IPS-15b (cell line): ENCODE measurements around the gene SMCR8.
"Not testable (repeated sequence)": the region's sequence is repeated elsewhere in the genome, so short reads cannot be mapped to it uniquely, and the experiment has no call there.

Experiments
- H3K27me3 ChIP-seq: one replicate; pipeline ENCODE4 v1.6.1; 2013; ENCODE audit warnings: low read length; ENCODE audit not compliant: control insufficient read depth, insufficient read depth
- H3K36me3 ChIP-seq: one replicate; pipeline ENCODE4 v1.6.1; 2013; ENCODE audit warnings: low read length; ENCODE audit not compliant: control insufficient read depth, insufficient read depth
- H3K4me1 ChIP-seq: one replicate; pipeline ENCODE4 v1.6.1; 2013; ENCODE audit warnings: mild to moderate bottlenecking, low read length; ENCODE audit not compliant: control insufficient read depth, insufficient read depth
- H3K4me3 ChIP-seq: one replicate; pipeline ENCODE4 v1.5.1; 2013; ENCODE audit warnings: low read depth, low read length
- H3K9ac ChIP-seq: one replicate; pipeline ENCODE4 v1.6.1; 2013; ENCODE audit warnings: low read depth, mild to moderate bottlenecking, low read length
- H3K9me3 ChIP-seq: one replicate; pipeline ENCODE4 v1.6.1; 2013; ENCODE audit warnings: mild to moderate bottlenecking, low read length; ENCODE audit not compliant: control insufficient read depth, insufficient read depth

SMCR8 gene

GRCh38 chr17:18291718-18292540 is 23.2 kb upstream of the SMCR8 start:
- Histone ChIP-seq H3K4me1 (no peaks in the 10 kb centered on the region), H3K4me3 (no peak overlapping the region), H3K9ac (no peak overlapping the region), H3K27me3 (no peaks in the 10 kb centered on the region), H3K9me3 (no peaks in the 10 kb centered on the region), H3K36me3 (peaks cover 44% of the 10 kb centered on the region)

GRCh38 chr17:18298061-18298460 is 17.0 kb upstream of the SMCR8 start:
- not testable (repeated sequence) for H3K9me3 ChIP-seq, H3K4me3 ChIP-seq, H3K4me1 ChIP-seq, H3K9ac ChIP-seq, H3K27me3 ChIP-seq
- peaks cover 45% of the 10 kb centered on the region for H3K36me3 ChIP-seq

GRCh38 chr17:18300725-18301480 is 14.2 kb upstream of the SMCR8 start:
- Histone ChIP-seq H3K27me3 (no peaks in the 10 kb centered on the region), H3K4me1 (no peaks in the 10 kb centered on the region), H3K4me3 (no peak overlapping the region), H3K36me3 (peaks cover 48% of the 10 kb centered on the region), H3K9me3 (no peaks in the 10 kb centered on the region), H3K9ac (no peak overlapping the region)

DNA sequence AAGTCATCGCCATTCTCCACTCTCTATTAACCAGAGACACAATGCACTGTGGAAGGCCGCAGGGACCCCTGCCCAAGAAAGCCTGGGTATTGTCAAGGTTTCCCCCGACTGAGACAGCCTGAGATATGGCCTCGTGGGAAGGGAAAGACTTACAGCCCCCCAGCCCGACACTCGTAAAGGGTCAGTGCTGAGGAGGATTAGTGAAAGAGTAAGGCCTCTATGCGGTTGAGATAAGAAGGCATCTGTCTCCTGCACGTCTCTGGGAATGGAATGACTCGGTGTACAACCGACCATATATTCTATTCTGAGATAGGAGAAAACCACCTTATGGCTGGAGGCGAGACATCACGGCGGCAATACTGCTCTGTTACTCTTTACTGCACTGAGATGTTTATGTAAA is 11.9 kb upstream of the SMCR8 start:
- not testable (repeated sequence) for H3K9me3 ChIP-seq, H3K27me3 ChIP-seq, H3K4me1 ChIP-seq, H3K4me3 ChIP-seq, H3K9ac ChIP-seq
- H3K36me3 ChIP-seq, result peaks cover 57% of the 10 kb centered on the region

DNA sequence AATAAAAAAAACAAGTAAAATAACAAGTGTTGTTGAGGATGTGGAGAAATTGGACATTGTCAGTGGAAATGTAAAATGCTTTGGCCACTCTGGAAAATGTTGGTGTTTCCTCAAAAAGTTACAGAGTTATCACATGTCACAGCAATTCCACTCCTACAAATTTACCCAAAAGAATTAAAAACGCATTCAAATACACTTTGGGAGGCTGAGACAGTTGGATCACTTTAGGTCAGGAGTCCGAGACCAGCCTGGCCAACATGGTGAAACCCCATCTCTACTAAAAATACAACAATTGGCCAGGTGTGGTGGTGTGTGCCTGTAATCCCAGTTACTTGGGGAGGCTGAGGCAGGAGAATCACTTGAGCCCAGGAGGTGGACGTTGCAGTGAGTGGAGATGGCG is 5.9 kb upstream of the SMCR8 start:
- H3K9ac ChIP-seq, result no peak overlapping the region
- H3K36me3 ChIP-seq, result peaks cover 35% of the 10 kb centered on the region
- H3K4me3 ChIP-seq, result no peak overlapping the region
- no peaks in the 10 kb centered on the region for H3K27me3 ChIP-seq
- no peaks in the 10 kb centered on the region for H3K4me1 ChIP-seq
- no peaks in the 10 kb centered on the region for H3K9me3 ChIP-seq

- H3K9ac ChIP-seq, result peak overlapping the region; percentile 96
- peaks cover 26% of the 10 kb centered on the region for H3K36me3 ChIP-seq
- peak overlapping the region; percentile 97 for H3K4me3 ChIP-seq
- H3K27me3 ChIP-seq, result no peaks in the 10 kb centered on the region
- peaks cover 4% of the 10 kb centered on the region for H3K4me1 ChIP-seq
- no peaks in the 10 kb centered on the region for H3K9me3 ChIP-seq
Measured at GRCh38 chr17:18314059-18314730, 898 bp upstream of the SMCR8 start.

DNA sequence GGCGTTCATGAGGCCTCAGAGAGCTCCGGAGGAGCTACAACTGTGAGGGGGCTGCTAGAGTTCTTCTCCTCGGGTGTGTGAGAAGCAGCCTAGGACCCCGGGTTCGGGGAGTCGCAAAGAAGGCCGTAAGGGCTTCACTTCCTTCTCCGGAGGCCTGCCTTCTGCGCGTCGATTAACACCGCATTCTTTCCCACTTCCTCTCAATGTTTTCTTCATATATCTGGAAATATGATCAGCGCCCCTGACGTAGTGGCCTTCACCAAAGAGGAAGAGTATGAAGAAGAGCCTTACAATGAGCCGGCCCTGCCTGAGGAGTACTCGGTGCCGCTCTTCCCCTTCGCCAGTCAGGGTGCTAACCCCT is 449 bp downstream of the SMCR8 start:
- Histone ChIP-seq H3K36me3 (peaks cover 24% of the 10 kb centered on the region), H3K9me3 (no peaks in the 10 kb centered on the region), H3K9ac (peak overlapping the region; percentile 96), H3K27me3 (no peaks in the 10 kb centered on the region), H3K4me1 (peaks cover 4% of the 10 kb centered on the region), H3K4me3 (peak overlapping the region; percentile 97)

- Histone ChIP-seq H3K9ac (peak overlapping the region; percentile 96), H3K9me3 (no peaks in the 10 kb centered on the region), H3K4me3 (peak overlapping the region; percentile 97), H3K27me3 (no peaks in the 10 kb centered on the region), H3K4me1 (peaks cover 4% of the 10 kb centered on the region), H3K36me3 (peaks cover 23% of the 10 kb centered on the region)
Measured at GRCh38 chr17:18315961-18316360, 868 bp downstream of the SMCR8 start.

- Histone ChIP-seq H3K4me1 (peaks cover 4% of the 10 kb centered on the region), H3K36me3 (peaks cover 18% of the 10 kb centered on the region), H3K9me3 (no peaks in the 10 kb centered on the region), H3K27me3 (no peaks in the 10 kb centered on the region), H3K9ac (peak overlapping the region; percentile 73), H3K4me3 (peak overlapping the region; percentile 8)
Measured at GRCh38 chr17:18318117-18318516, 3.0 kb downstream of the SMCR8 start.

DNA sequence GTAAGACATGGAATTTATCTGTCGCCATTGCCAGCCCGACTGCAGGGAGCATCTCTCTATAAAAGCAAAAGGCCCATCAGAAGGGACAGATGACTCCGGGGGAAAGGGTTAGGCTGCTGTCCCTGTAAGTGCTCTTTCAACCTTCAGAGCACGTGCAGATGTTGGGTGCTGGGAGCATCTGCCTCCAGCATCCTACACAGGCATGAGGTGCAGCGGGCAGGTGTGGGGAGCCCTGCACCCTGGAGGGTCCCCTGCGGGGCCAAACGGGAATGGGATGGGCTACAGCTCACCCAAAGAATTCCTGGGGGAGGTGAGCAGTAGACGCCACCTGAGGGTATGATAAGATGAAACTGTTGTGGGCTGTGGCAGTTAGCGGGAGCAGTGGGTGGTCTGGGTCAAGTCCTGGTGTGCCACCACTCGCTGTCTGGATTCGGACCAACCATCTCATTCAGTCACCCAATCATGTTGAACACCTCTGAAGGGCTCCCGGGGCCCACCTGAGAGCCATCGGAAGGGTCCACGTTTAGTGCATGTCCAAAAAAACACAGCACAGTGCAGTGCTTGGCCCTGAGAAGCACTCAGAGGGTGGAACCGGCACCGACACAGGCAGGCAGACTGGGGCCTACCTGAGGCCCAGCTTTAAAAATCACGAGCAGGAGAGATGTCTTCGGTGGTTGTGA is 3.8 kb downstream of the SMCR8 start:
- H3K4me3 ChIP-seq, result no peak overlapping the region
- H3K4me1 ChIP-seq, result peaks cover 4% of the 10 kb centered on the region
- H3K36me3 ChIP-seq, result peaks cover 26% of the 10 kb centered on the region
- H3K9me3 ChIP-seq, result no peaks in the 10 kb centered on the region
- no peaks in the 10 kb centered on the region for H3K27me3 ChIP-seq
- H3K9ac ChIP-seq, result no peak overlapping the region

- no peak overlapping the region for H3K9ac ChIP-seq
- no peak overlapping the region for H3K4me3 ChIP-seq
- no peaks in the 10 kb centered on the region for H3K9me3 ChIP-seq
- H3K4me1 ChIP-seq, result peaks cover 4% of the 10 kb centered on the region
- no peaks in the 10 kb centered on the region for H3K27me3 ChIP-seq
- H3K36me3 ChIP-seq, result peaks cover 33% of the 10 kb centered on the region
Measured at GRCh38 chr17:18319604-18320256, 4.6 kb downstream of the SMCR8 start.
